Sciatic nerve (tissue), 2 donors: Measurements from ENCODE around the gene MLLT3. TPM values are rescaled to one million over a fixed set of nuclear protein-coding genes. Genes with fewer than 3 reads are reported as not detected.
A peak's percentile ranks its signal among the peaks of the same experiment; 100 is the strongest.

Experiments used
- ATAC-seq: fragments of 200-7000 bp; cut with Tn5 transposase; one replicate; pipeline ENCODE4 v1.9.1; 2020; ENCODE audit warnings: mild to moderate bottlenecking, moderate library complexity
- DNase-seq: peaks from one replicate; pipeline ENCODE4 v3.0.0-alpha.2; 2020; ENCODE audit warnings: low spot score
- intact Hi-C: fragments of 100-400 bp; cut with DNase I; formaldehyde crosslinking; loops from one replicate; pipeline ENCODE4 v1.14.2; 2022
- total RNA-seq: library from RNA; stranded (reverse); fragmentation: NEBNext Ultra II Directional; extraction: Animal tissue kit (Norgen Biotek cat#: 25700); gene quantifications from one replicate; pipeline ENCODE4 v1.2.1, GENCODE V29; 2021
- donor health status: DM: no; HTN: no; CAD: no.
- donor health status: DM: no; HTN: no; CAD: no.

The MLLT3 gene
- total RNA-seq, 1 donor from 2014 or later: 19.3 TPM

GRCh38 chr9:20378851-20379250 lies 243.4 kb downstream of the MLLT3 start:
- intact Hi-C loops: no loop called here
- ATAC-seq: no peak
- DNase-seq: no peak

- intact Hi-C loops: no loop called here
- no peak for ATAC-seq
- no peak for DNase-seq
These were observed 244.5 kb downstream of the MLLT3 start for GRCh38 chr9:20377790-20378189.

DNA sequence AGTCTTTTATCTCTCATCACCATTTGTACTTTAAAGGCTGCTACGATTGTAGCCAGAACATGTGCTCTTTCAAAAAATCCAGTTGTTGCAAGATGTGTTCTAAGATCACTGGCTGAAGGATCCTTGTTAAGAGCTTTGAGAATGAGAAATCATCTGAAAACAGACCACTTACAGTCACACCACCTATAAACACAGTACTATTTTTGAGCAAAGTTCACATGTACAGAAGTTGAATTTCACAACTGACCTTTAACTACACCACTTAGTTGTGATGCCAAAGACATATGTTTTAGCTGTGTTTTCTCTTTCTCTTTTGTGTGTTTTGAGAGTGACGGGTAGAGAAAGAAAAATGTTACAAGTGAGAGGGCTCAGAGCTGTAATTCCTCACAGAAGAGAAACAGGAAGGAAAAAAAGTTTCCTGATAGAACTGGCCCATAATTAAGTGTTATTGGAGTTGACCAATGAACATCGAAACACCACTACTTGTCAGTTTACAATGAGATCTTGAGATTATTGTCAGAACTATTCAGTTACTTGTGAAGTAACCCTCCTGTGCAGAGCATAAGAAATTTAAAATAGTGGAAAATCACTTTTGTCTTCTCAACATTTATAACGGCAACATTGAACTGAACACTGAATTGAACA lies 245.4 kb downstream of the MLLT3 start:
- intact Hi-C loops: no loop called here
- ATAC-seq (no peak), DNase-seq (no peak)

DNA sequence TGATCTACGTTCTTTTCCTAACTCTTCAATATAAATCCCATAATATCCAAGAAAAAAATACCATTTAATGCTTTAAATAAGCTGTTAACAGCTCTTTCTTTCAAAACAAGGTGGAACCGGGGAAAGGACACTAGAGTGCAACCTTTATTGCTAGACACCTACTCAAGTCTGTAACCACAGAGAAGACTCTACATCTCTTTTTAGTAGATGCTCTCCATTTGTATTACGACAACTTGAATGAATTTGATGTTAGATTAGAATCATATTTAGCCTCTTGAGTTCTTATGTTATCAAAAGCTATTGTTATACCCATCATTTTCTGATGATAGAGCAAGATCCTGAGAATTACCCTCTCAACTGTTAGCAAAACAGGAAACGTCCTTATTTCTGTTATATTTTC lies 246.3 kb downstream of the MLLT3 start:
- no peak for DNase-seq
- no peak for ATAC-seq
- intact Hi-C loops: no loop called here

DNA sequence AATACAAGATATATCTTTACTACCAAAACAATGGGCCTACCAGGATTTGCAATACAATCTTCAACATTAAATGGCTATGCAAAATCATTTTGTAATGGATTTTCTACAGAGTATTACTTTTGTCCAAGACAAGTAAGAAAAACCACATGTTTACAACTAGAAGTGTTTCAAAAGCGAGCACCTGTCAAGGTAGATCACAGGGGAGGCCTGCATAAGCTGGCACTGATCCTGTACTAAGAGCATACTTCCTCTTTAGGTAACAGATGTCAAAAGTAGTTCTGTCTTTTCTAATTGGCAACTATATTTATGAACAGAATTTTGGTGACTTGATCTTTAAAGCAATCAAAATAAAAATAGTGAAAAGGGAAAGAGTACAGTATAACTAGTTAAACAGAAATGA lies 249.0 kb downstream of the MLLT3 start:
- ATAC-seq: no peak
- intact Hi-C loops: no loop called here
- no peak for DNase-seq

GRCh38 chr9:20369391-20369790 lies 252.9 kb downstream of the MLLT3 start:
- ATAC-seq (no peak), DNase-seq (no peak)
- intact Hi-C loops: no loop called here

GRCh38 chr9:20367855-20368254 lies 254.4 kb downstream of the MLLT3 start:
- ATAC-seq: no peak
- DNase-seq: no peak
- intact Hi-C loops: no loop called here

DNA sequence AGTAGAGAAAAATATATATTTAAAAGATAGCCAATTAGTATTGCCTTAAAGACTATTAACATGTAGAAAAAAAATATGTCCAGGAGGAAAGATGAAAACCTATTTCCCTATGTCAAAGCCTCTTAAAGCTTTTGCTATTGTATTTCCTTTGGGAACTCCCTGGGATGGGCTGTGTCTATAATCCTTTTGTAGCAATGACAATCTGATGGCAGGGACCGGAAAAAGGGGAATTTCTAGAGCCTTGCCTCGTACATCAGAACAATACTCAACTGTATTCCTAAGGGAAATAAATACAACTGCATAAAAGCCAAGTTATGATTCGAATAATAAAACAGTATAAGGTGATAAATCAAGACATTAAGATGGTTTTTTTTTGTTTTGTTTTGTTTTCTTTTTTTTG lies 257.3 kb downstream of the MLLT3 start:
- no peak for DNase-seq
- no peak for ATAC-seq
- intact Hi-C loops: loop anchor here (2.0 kb wide), 1 partner anchor 44 kb away; no protein-coding TSS in a partner anchor

DNA sequence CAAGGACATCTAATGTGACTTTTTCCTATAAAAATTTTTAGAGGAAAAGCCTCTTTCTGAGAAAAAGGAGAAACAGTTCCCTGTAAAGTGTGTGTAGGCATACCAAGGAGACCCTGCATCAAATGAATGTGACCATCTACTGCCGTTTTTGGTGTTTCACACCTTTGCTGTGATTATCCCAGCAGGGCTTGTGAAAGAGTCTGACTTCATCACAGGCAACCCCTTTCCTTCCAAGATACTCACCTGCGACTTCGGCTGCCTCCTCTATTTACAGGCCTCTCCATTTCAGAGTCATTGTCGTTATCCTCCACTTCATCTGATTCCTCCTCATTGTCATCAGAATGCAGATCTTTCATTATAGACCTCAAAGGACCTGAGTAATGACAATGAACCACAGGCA lies 259.1 kb downstream of the MLLT3 start:
- ATAC-seq: no peak
- no peak for DNase-seq
- intact Hi-C loops: no loop called here

GRCh38 chr9:20361656-20362570 lies 260.4 kb downstream of the MLLT3 start:
- no peak for DNase-seq
- intact Hi-C loops: no loop called here
- ATAC-seq: no peak

DNA sequence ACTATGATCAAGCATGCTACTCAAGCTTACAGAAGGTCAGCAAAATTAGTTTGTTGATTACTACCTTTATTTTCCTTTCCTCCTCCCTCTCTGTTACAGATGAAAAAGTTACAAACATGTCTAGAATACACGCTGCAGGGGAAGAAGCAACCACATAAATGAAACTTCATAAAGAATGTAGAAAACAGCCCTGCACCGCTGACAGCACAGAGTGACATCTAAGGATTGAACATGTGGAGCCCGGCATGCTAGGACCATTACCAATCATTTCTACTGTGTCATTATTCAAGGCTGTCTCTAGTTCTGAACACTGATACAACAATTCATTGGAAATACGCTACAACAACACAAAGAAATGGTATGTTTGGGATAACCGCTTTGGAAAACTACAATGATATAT lies 261.1 kb downstream of the MLLT3 start:
- intact Hi-C loops: no loop called here
- no peak for ATAC-seq

GRCh38 chr9:20358207-20358606 lies 264.1 kb downstream of the MLLT3 start:
- no peak for ATAC-seq
- no peak for DNase-seq
- intact Hi-C loops: loop anchor here (5.0 to 10.0 kb wide), 2 partner anchors 264 to 587 kb away; partner anchors contain the start of gene MLLT3

More for the DNA sequence above, 261.1 kb downstream of the MLLT3 start:
- DNase-seq: no peak

DNA sequence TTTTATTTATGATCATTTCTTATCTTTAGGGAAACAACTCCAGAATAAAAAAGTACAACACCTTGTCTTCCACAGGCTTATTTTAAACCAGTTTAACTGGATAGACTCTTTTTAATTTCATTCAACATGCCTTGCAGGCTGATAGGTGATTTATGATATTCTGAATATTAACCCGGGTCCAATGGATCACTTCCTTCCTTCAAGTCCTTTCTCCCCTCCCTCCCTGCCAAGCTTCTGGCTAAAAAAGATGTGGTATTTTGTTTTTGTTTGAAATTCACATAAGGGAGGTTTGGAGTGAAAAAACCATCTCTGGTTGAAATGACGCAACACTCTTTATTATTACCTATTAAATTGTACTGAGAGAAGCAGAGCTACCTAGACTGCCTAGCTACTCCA lies 265.3 kb downstream of the MLLT3 start:
- DNase-seq (no peak), ATAC-seq (no peak)
- intact Hi-C loops: loop anchor here (5.0 to 10.0 kb wide), 2 partner anchors 265 to 588 kb away; partner anchors contain the start of gene MLLT3

- peak; percentile 89 for ATAC-seq
- DNase-seq: peak; percentile 66
- intact Hi-C loops: loop anchor here (5.0 to 10.0 kb wide), 2 partner anchors 266 to 588 kb away; partner anchors contain the start of gene MLLT3
These were observed 265.8 kb downstream of the MLLT3 start for GRCh38 chr9:20356403-20357036.

- no peak for ATAC-seq
- intact Hi-C loops: loop anchor here (5.0 to 10.0 kb wide), 2 partner anchors 267 to 590 kb away; partner anchors contain the start of gene MLLT3
- no peak for DNase-seq
These were observed 267.3 kb downstream of the MLLT3 start for GRCh38 chr9:20355022-20355421.

DNA sequence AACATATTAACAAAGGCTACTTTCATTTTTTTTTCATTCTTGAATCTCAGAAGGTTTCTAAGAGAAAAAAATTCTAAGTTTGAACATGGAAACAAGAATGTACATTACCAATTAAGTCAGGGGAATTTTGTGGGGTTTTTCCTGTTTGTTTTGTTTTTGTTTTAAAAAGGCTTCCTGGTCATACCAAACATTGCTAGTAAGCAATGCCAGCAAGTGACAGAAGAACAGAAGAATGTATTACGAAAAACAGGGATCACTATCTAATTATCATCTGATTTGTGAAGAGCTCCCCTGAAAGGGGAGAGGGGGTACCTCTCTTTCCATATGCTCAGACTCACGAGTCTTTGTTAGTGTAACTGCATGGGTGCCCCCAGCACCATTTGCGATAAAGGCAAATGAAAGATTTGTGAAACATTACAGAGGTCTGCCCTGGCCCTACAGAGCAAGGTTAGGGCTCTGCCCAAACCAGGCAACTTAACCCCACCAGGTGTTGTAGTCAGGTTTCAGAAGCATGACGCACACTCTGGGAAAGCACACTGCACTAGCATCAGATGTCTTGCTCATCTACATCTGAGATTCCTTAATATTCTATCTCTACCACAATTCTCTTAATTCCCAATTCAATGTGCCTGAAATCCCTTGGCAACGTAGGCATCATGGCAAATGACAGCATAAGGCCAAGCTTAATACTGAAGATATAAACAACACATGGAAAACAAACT lies 268.2 kb downstream of the MLLT3 start:
- ATAC-seq (no peak), DNase-seq (no peak)
- intact Hi-C loops: loop anchor here (10.0 kb wide), 1 partner anchor 591 kb away; no protein-coding TSS in a partner anchor

GRCh38 chr9:20353524-20353923 lies 268.8 kb downstream of the MLLT3 start:
- ATAC-seq (no peak), DNase-seq (no peak)
- intact Hi-C loops: loop anchor here (10.0 kb wide), 1 partner anchor 591 kb away; no protein-coding TSS in a partner anchor

DNA sequence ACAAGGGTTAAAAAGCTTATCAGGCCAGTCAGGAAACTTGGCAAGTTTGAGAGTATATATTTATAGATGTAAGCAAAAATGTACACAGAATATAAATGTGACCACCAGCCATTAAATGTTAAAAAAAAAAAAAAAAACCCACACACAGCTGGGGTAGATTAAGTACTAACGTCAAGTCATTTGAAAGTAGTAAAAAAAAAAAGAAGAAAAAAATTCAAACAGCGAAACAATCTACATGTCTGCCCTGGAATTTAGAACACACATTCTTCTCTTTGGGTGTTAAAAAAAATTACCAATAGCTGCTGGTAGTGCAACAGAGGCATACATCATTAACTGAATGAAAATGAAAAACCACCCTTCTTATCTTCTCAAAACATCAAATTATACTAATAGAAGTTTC lies 269.7 kb downstream of the MLLT3 start:
- intact Hi-C loops: loop anchor here (10.0 kb wide), 1 partner anchor 592 kb away; no protein-coding TSS in a partner anchor
- ATAC-seq (no peak), DNase-seq (no peak)

- DNase-seq (no peak), ATAC-seq (no peak)
- intact Hi-C loops: loop anchor here (10.0 kb wide), 1 partner anchor 593 kb away; no protein-coding TSS in a partner anchor
These were observed 270.6 kb downstream of the MLLT3 start for GRCh38 chr9:20351715-20352114.
